K562 (cell line): ENCODE measurements around the gene GJA9. TPM values are rescaled to one million over a fixed set of nuclear protein-coding genes. Genes with fewer than 3 reads are reported as not detected.

Source experiments
- CREB1 ChIP-seq, 2 experiments: sonication (generic) in 1 of 2; formaldehyde crosslinking in 1 of 2; IDR thresholded peaks; 2 replicates each; pipeline versions ENCODE4 v1.6.1 to v1.8.0; 2012 to 2022; ENCODE audit warnings: inconsistent platforms in 1 of 2, mild to moderate bottlenecking in 1 of 2, missing genetic modification reagents in 1 of 2, moderate library complexity in 1 of 2
- HNRNPH1 ChIP-seq: fragments of 200-400 bp; formaldehyde crosslinking; optimal IDR thresholded peaks from 2 replicates; pipeline ENCODE3; 2017; ENCODE audit warnings: low read depth, mild to moderate bottlenecking, low read length, moderate library complexity
- NCOA6 ChIP-seq: fragments of 450-650 bp; IDR thresholded peaks from 2 replicates; pipeline ENCODE4 v1.6.1; 2017; ENCODE audit warnings: mild to moderate bottlenecking
- POLR2AphosphoS5 ChIP-seq: IDR thresholded peaks from 2 replicates; pipeline ENCODE4 v1.6.1; 2011; ENCODE audit warnings: mild to moderate bottlenecking, low read depth, low read length, moderate library complexity; ENCODE audit not compliant: control insufficient read depth, insufficient read depth
- SFPQ ChIP-seq: fragments of 200-400 bp; formaldehyde crosslinking; IDR thresholded peaks from 2 replicates; pipeline ENCODE4 v1.6.1; 2017; ENCODE audit warnings: mild to moderate bottlenecking, low read depth, low read length, moderate library complexity
- SIX5 ChIP-seq, 2 experiments: IDR thresholded peaks; 2 replicates each; pipeline ENCODE4 v1.6.1; 2011; ENCODE audit warnings: low read length in 2 of 2, borderline replicate concordance in 1 of 2, low read depth in 1 of 2, mild to moderate bottlenecking in 1 of 2, moderate library complexity in 1 of 2; ENCODE audit not compliant: insufficient read depth in 1 of 2
- TCF7 ChIP-seq: sonication (generic); IDR thresholded peaks from 2 replicates; pipeline ENCODE4 v1.6.1; 2016; ENCODE audit warnings: antibody characterized with exemption, borderline replicate concordance
- TRIM28 ChIP-seq: fragments of 450-650 bp; IDR thresholded peaks from 2 replicates; pipeline ENCODE4 v1.6.1; 2017
- USF1 ChIP-seq: sonication (generic); formaldehyde crosslinking; IDR thresholded peaks from 2 replicates; pipeline ENCODE4 v1.9.0; 2022; ENCODE audit warnings: mild to moderate bottlenecking, missing genetic modification reagents
- ZBTB2 ChIP-seq: fragments of 450-650 bp; IDR thresholded peaks from 2 replicates; pipeline ENCODE4 v1.6.1; 2016; ENCODE audit warnings: antibody characterized with exemption
- ZNF384 ChIP-seq: IDR thresholded peaks from 2 replicates; pipeline ENCODE4 v1.6.1; 2012; ENCODE audit warnings: low read depth, low read length, improper control_type of control experiment
- ZNF395 ChIP-seq: fragments of 200-800 bp; sonication (Bioruptor generic); IDR thresholded peaks from 2 replicates; pipeline ENCODE4 v1.6.1; 2017; ENCODE audit warnings: missing genetic modification characterization, missing compliant biosample characterization
- ZNF41 ChIP-seq: fragments of 250-450 bp; sonication (Bioruptor Pico); conservative IDR thresholded peaks from 2 replicates; pipeline ENCODE4 v1.4.0; 2020; ENCODE audit warnings: mild to moderate bottlenecking
- polyA plus RNA-seq, 8 experiments: library from polyadenylated mRNA; depleted of rRNA in 4 of 8; stranded (reverse) in 5 of 8; unstranded in 3 of 8; fragments of >200 nt; fragmentation: Nextera tagmentation in 2 of 8; fragmentation: Illumina TruSeq in 1 of 8; extraction: Ambion mirVana in 2 of 8; extraction: Trizol in 1 of 8; gene quantifications; 2 replicates each; pipeline versions ENCODE4 v1.2.1 to v1.2.3, GENCODE V29; 2011 to 2014; ENCODE audit warnings: inconsistent platforms in 1 of 8, missing spikeins in 1 of 8
- total RNA-seq, 7 experiments: library from RNA; depleted of rRNA in 6 of 7; stranded (reverse); fragments of >200 nt in 6 of 7; fragmentation: Illumina TruSeq in 2 of 7; extraction: Trizol in 2 of 7; gene quantifications; 2 replicates each; pipeline versions ENCODE4 v1.2.1 to v1.2.3, GENCODE V29; 2011 to 2021; ENCODE audit warnings: low replicate concordance in 1 of 7
- TF ChIP-seq, protein P1 (sequence below): fragments of 250-450 bp; sonication (Bioruptor Pico); IDR thresholded peaks from 2 replicates; pipeline ENCODE4 v1.8.0; 2021; ENCODE audit warnings: mild to moderate bottlenecking, moderate library complexity
- TF ChIP-seq, protein P2 (sequence below): fragments of 250-450 bp; sonication (Bioruptor Pico); IDR thresholded peaks from 2 replicates; pipeline ENCODE4 v1.5.0; 2022; ENCODE audit warnings: mild to moderate bottlenecking

The GJA9 gene
- total and polyA plus RNA-seq, 9 of the 15 experiments (the other 6 are each of a cell fraction or from before 2014, with no cell fraction given): not detected

GRCh38 chr1:38915352-38915948, 34.1 kb upstream of the GJA9 start (continued):
- TF ChIP-seq ZNF395 (CRISPR knock-in tag): peak; percentile 90; the same call in 1 of the 2 replicates
- TF ChIP-seq POLR2AphosphoS5: peak; percentile 95
- TF ChIP-seq, protein P1, sequence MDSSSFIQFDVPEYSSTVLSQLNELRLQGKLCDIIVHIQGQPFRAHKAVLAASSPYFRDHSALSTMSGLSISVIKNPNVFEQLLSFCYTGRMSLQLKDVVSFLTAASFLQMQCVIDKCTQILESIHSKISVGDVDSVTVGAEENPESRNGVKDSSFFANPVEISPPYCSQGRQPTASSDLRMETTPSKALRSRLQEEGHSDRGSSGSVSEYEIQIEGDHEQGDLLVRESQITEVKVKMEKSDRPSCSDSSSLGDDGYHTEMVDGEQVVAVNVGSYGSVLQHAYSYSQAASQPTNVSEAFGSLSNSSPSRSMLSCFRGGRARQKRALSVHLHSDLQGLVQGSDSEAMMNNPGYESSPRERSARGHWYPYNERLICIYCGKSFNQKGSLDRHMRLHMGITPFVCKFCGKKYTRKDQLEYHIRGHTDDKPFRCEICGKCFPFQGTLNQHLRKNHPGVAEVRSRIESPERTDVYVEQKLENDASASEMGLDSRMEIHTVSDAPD (CRISPR knock-in tag): no peak
- TF ChIP-seq NCOA6: no peak
- no peak for TF ChIP-seq SIX5 (IDR thresholded peaks at IDR 0.05; ENCODE audit: borderline replicate concordance in 1 of 2, insufficient read depth in 1 of 2, low read depth in 1 of 2, low read length in 2 of 2)
- no peak for TF ChIP-seq HNRNPH1
- TF ChIP-seq, protein P2, sequence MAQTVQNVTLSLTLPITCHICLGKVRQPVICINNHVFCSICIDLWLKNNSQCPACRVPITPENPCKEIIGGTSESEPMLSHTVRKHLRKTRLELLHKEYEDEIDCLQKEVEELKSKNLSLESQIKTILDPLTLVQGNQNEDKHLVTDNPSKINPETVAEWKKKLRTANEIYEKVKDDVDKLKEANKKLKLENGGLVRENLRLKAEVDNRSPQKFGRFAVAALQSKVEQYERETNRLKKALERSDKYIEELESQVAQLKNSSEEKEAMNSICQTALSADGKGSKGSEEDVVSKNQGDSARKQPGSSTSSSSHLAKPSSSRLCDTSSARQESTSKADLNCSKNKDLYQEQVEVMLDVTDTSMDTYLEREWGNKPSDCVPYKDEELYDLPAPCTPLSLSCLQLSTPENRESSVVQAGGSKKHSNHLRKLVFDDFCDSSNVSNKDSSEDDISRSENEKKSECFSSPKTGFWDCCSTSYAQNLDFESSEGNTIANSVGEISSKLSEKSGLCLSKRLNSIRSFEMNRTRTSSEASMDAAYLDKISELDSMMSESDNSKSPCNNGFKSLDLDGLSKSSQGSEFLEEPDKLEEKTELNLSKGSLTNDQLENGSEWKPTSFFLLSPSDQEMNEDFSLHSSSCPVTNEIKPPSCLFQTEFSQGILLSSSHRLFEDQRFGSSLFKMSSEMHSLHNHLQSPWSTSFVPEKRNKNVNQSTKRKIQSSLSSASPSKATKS (CRISPR knock-in tag): no peak
- no peak for TF ChIP-seq SFPQ
- peak; percentile 65; the same call in 1 of the 2 replicates for TF ChIP-seq CREB1 (IDR thresholded peaks at IDR 0.05)
- no peak for TF ChIP-seq CREB1 (CRISPR knock-in tag; IDR thresholded peaks at IDR 0.05)
- no peak for TF ChIP-seq USF1 (CRISPR knock-in tag)
- TF ChIP-seq ZNF384: no peak
- TF ChIP-seq TRIM28: no peak
- no peak for TF ChIP-seq ZBTB2
- TF ChIP-seq ZNF41 (CRISPR knock-in tag): no peak
- peak; percentile 90 for TF ChIP-seq TCF7
